MM.1S (cell line): ENCODE results near the gene ETAA1.

ENCODE experiments used
- DNase-seq: peaks from one replicate; pipeline ENCODE4 v3.0.0-alpha.2; 2015
- H2AFZ ChIP-seq: fragments of 300-600 bp; sonication (generic); 2 replicates; pipeline ENCODE4 v1.6.0; 2016; ENCODE audit warnings: antibody characterized with exemption, low read length
- H3F3A ChIP-seq: fragments of 300-600 bp; sonication (generic); 2 replicates; pipeline ENCODE4 v1.6.1; 2016; ENCODE audit warnings: mild to moderate bottlenecking, antibody characterized with exemption, low read length, moderate library complexity, mixed read lengths; ENCODE audit not compliant: insufficient read depth
- H3K27ac ChIP-seq: fragments of 300-600 bp; sonication (generic); 2 replicates; pipeline ENCODE4 v1.5.1; 2016; ENCODE audit warnings: mild to moderate bottlenecking, low read length
- H3K27me3 ChIP-seq: fragments of 300-600 bp; sonication (generic); replicated peaks from 2 replicates; pipeline ENCODE4 v1.6.0; 2016; ENCODE audit warnings: low read length; ENCODE audit not compliant: insufficient read depth
- H3K36me3 ChIP-seq: fragments of 300-600 bp; sonication (generic); replicated peaks from 2 replicates; pipeline ENCODE4 v1.6.1; 2016; ENCODE audit warnings: mild to moderate bottlenecking, low read length, mixed read lengths; ENCODE audit not compliant: insufficient read depth
- H3K4me1 ChIP-seq: fragments of 300-600 bp; sonication (generic); 2 replicates; pipeline ENCODE4 v1.6.1; 2016; ENCODE audit warnings: low read length, mixed read lengths
- H3K4me2 ChIP-seq: fragments of 300-600 bp; sonication (generic); 2 replicates; pipeline ENCODE4 v1.6.0; 2016; ENCODE audit warnings: low read depth, low read length
- H3K4me3 ChIP-seq: fragments of 300-600 bp; sonication (generic); 2 replicates; pipeline ENCODE4 v1.5.1; 2016; ENCODE audit warnings: low read length, mixed read lengths
- H3K79me2 ChIP-seq: fragments of 300-600 bp; sonication (generic); 2 replicates; pipeline ENCODE4 v1.6.1; 2016; ENCODE audit warnings: mixed run types, low read length, mixed read lengths
- H3K9ac ChIP-seq: fragments of 300-600 bp; sonication (generic); 2 replicates; pipeline ENCODE4 v1.6.1; 2016; ENCODE audit warnings: low read length, mixed read lengths
- H3K9me2 ChIP-seq: fragments of 300-600 bp; sonication (generic); replicated peaks from 2 replicates; pipeline ENCODE4 v1.6.1; 2016; ENCODE audit warnings: mild to moderate bottlenecking, low read length, mixed read lengths; ENCODE audit not compliant: insufficient read depth
- H3K9me3 ChIP-seq: fragments of 300-600 bp; sonication (generic); replicated peaks from 2 replicates; pipeline ENCODE4 v1.6.1; 2016; ENCODE audit warnings: mild to moderate bottlenecking, low read length, mixed read lengths; ENCODE audit not compliant: insufficient read depth
- H4K20me1 ChIP-seq: fragments of 300-600 bp; sonication (generic); 2 replicates; pipeline ENCODE4 v1.6.1; 2016; ENCODE audit warnings: mild to moderate bottlenecking, low read length, moderate library complexity, mixed read lengths; ENCODE audit not compliant: insufficient read depth
- CTCF ChIP-seq: fragments of 300-600 bp; sonication (generic); IDR thresholded peaks from 2 replicates; pipeline ENCODE4 v1.5.1; 2016; ENCODE audit warnings: antibody characterized with exemption, low read length, mixed read lengths
- EZH2 ChIP-seq: fragments of 300-600 bp; sonication (generic); optimal IDR thresholded peaks from 2 replicates; pipeline ENCODE3; 2017; ENCODE audit warnings: low read depth, mild to moderate bottlenecking, antibody characterized with exemption, low read length, mixed read lengths
- EZH2phosphoT487 ChIP-seq: fragments of 300-600 bp; sonication (generic); IDR thresholded peaks from 2 replicates; pipeline ENCODE4 v1.6.1; 2018; ENCODE audit warnings: antibody characterized with exemption, low read length

ETAA1 gene

GRCh38 chr2:67389788-67390187 lies 7.3 kb upstream of the ETAA1 start:
- Histone ChIP-seq H3K9me3 (no peaks in the 10 kb centered on the region), H3K4me1 (no peaks in the 10 kb centered on the region; the same call in 1 of the 2 replicates), H3K27ac (no peak overlapping the region), H3K9me2 (no peaks in the 10 kb centered on the region), H3K9ac (no peak overlapping the region), H3K27me3 (no peaks in the 10 kb centered on the region), H4K20me1 (no peaks in the 10 kb centered on the region), H3K36me3 (no peaks in the 10 kb centered on the region), H3K4me2 (no peak overlapping the region), H3F3A (no peaks in the 10 kb centered on the region), H3K79me2 (no peaks in the 10 kb centered on the region), H2AFZ (no peak overlapping the region), H3K4me3 (no peak overlapping the region)
- TF ChIP-seq EZH2 (no peak), CTCF (no peak), EZH2phosphoT487 (no peak)
- DNase-seq: no peak

GRCh38 chr2:67393237-67393636 lies 3.9 kb upstream of the ETAA1 start:
- H3K4me1 ChIP-seq: no peaks in the 10 kb centered on the region; the same call in 1 of the 2 replicates
- no peaks in the 10 kb centered on the region for H3K9me2 ChIP-seq
- no peak overlapping the region for H3K27ac ChIP-seq
- no peaks in the 10 kb centered on the region for H3K36me3 ChIP-seq
- no peaks in the 10 kb centered on the region for H3F3A ChIP-seq
- H4K20me1 ChIP-seq: no peaks in the 10 kb centered on the region
- no peaks in the 10 kb centered on the region for H3K27me3 ChIP-seq
- H3K4me3 ChIP-seq: no peak overlapping the region
- H3K4me2 ChIP-seq: no peak overlapping the region
- H3K9ac ChIP-seq: no peak overlapping the region
- H3K79me2 ChIP-seq: peaks cover 10% of the 10 kb centered on the region
- no peak for TF ChIP-seq EZH2
- no peak for TF ChIP-seq EZH2phosphoT487
- no peak for TF ChIP-seq CTCF
- DNase-seq: no peak
- H2AFZ ChIP-seq: no peak overlapping the region
- H3K9me3 ChIP-seq: no peaks in the 10 kb centered on the region

- H3K9me2 ChIP-seq: no peaks in the 10 kb centered on the region
- H3K27ac ChIP-seq: no peak overlapping the region
- H3K9ac ChIP-seq: no peak overlapping the region
Measured at GRCh38 chr2:67394734-67395133, 2.4 kb upstream of the ETAA1 start.

More at GRCh38 chr2:67394734-67395133, 2.4 kb upstream of the ETAA1 start:
- Histone ChIP-seq H3K27me3 (no peaks in the 10 kb centered on the region), H3K36me3 (no peaks in the 10 kb centered on the region), H3K4me1 (peaks cover 5% of the 10 kb centered on the region), H4K20me1 (no peaks in the 10 kb centered on the region), H3K9me3 (no peaks in the 10 kb centered on the region), H3F3A (no peaks in the 10 kb centered on the region), H3K4me2 (no peak overlapping the region), H3K4me3 (no peak overlapping the region), H2AFZ (no peak overlapping the region), H3K79me2 (peaks cover 20% of the 10 kb centered on the region)
- DNase-seq: no peak
- TF ChIP-seq EZH2phosphoT487: no peak
- TF ChIP-seq EZH2: no peak
- no peak for TF ChIP-seq CTCF
